HG03066 (cell line): ENCODE results near the gene TTLL12.

Experiments
- ATAC-seq: cut with Tn5 transposase; IDR thresholded peaks from one replicate; pipeline ENCODE4 v1.9.1; 2021; ENCODE audit warnings: low read depth; ENCODE audit not compliant: unreplicated experiment

TTLL12 gene

GRCh38 chr22:43131773-43132501, 55.0 kb downstream of the TTLL12 start:
- ATAC-seq: no peak

GRCh38 chr22:43129426-43130425, 57.2 kb downstream of the TTLL12 start:
- no peak for ATAC-seq

GRCh38 chr22:43128928-43129424, 58.0 kb downstream of the TTLL12 start:
- ATAC-seq: no peak

DNA sequence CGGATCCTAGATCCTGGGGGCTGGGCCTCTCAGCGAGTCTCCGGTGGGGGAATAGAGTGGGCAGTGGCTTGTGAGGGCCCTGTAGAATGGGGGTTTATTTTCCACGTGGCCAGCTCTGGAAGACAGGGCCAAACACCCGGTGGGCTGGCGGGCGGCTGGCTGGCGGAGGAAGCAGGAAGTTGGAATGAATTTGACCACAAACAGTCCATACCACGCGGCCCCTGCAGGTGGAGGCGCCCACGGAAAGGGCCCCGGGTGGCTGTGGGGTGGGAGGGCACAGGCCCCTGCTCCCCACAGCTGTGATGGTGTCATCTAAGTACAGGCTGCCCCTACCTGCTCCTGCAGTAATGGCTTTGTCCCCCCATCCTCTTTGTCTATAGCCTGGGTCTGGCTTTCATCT, 58.8 kb downstream of the TTLL12 start:
- no peak for ATAC-seq

DNA sequence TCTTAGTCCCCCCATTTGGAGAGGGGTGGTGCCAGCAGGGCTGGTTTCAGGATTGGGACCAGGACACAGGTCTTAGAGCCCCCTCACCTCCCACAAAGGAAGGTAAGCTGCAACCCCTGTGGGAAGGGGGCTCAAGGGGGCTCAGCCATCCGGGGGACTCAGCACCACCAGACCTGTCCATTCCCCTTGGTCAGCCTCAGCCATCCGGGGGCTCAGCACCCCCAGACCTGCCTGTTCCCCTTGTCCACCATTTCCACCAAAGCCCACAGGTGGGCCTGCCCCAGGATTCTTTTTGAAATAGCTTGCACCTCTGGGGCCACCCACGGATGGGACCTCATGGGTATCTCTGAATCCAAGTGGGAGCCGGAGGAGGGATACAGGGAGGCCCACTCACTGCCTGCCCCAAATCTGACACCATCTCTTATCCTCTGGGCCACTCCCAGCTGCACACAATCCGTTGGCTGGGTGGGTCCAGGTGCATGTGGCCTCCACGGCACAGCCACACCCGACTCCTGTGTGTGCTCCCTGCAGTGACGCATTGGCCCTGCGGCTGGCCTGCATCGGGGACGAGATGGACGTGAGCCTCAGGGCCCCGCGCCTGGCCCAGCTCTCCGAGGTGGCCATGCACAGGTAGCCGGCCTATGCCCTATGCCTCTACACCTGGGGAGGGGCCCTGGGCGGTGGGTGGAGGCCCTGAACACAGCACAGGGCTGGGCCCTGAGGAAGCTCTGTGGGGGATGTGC, 59.6 kb downstream of the TTLL12 start:
- no peak for ATAC-seq

- no peak for ATAC-seq
Observed at GRCh38 chr22:43126501-43127165, 60.3 kb downstream of the TTLL12 start.

GRCh38 chr22:43118953-43119458, 67.9 kb downstream of the TTLL12 start:
- ATAC-seq: peak; percentile 51

GRCh38 chr22:43118024-43118849, 68.7 kb downstream of the TTLL12 start:
- ATAC-seq: no peak

DNA sequence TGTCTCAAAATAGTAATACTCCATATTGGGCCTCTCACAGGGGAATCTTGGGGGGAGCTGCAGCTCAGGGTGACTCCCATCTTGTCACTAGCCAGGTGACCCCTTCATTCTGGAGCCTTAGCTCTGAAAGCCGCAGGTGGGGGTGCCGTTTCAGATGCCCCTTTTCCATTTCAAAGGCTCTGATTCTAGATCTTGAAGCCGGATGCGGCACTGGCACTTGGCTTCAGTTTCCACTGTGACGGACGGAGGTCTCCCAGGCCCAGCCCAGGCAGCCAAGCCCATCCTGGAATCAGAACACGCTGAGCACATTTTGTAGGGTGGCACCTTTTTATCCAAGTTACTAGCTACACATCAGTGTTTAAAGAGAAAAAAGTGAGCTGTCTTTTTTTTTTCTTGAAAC, 70.0 kb downstream of the TTLL12 start:
- no peak for ATAC-seq
